ENCODE data around the gene MAN2C1.

DNA sequence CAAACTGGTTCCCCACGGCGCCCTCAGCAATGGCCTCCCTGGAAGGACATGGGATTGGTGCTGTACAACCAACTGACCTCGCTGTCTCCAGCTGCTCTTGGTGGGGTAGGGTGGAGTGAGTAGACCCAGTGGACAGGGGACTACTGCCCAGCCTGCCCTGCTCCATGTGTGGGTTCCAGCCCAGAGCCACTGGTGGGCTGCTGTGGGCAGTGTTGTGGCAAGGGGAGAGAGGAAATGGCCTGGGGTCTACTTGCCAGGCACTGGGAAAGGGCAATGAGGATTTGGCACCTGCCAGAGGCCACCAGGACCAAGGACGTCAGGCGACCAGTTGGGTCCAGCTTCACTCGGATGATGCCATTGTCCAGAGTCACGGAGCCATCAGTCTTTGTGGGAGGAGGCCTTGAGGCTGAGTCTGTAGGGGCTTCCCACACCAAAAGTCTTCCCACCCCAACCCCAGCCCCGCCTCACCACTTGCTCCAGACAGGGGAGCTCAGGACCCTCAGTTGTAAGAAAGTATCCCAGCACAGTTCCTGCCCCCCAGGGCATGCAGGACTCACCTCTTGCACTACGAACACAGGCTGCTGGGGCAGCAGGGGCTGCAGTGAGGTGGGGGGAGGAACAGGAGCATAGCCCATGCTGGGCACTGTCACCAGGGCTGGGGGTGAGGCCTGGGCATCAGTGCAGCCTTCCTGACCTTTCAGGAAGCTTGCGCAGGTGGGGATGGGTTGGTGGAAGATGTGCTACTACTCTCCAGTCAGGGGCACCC, 9.5 kb downstream of the MAN2C1 start:
- TF ChIP-seq, protein P1, sequence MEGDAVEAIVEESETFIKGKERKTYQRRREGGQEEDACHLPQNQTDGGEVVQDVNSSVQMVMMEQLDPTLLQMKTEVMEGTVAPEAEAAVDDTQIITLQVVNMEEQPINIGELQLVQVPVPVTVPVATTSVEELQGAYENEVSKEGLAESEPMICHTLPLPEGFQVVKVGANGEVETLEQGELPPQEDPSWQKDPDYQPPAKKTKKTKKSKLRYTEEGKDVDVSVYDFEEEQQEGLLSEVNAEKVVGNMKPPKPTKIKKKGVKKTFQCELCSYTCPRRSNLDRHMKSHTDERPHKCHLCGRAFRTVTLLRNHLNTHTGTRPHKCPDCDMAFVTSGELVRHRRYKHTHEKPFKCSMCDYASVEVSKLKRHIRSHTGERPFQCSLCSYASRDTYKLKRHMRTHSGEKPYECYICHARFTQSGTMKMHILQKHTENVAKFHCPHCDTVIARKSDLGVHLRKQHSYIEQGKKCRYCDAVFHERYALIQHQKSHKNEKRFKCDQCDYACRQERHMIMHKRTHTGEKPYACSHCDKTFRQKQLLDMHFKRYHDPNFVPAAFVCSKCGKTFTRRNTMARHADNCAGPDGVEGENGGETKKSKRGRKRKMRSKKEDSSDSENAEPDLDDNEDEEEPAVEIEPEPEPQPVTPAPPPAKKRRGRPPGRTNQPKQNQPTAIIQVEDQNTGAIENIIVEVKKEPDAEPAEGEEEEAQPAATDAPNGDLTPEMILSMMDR (IDR thresholded peaks at IDR 0.05), result no peak
- TF ChIP-seq EZH2 (IDR thresholded peaks at IDR 0.05; ENCODE audit: borderline replicate concordance, insufficient read depth, low read depth, low read length, poor library complexity, severe bottlenecking), result no peak

Data from B cell (primary cell).